Sciatic nerve (tissue), 2 donors: ENCODE data around the gene PSENEN. TPM values are rescaled to one million over a fixed set of nuclear protein-coding genes. Genes with fewer than 3 reads are reported as not detected.

Experiments used
- ATAC-seq: fragments of 200-7000 bp; cut with Tn5 transposase; one replicate; pipeline ENCODE4 v1.9.1; 2020; ENCODE audit warnings: mild to moderate bottlenecking, moderate library complexity
- DNase-seq: peaks from one replicate; pipeline ENCODE4 v3.0.0-alpha.2; 2020; ENCODE audit warnings: low spot score
- intact Hi-C: fragments of 100-400 bp; cut with DNase I; formaldehyde crosslinking; loops from one replicate; pipeline ENCODE4 v1.14.2; 2022
- total RNA-seq: library from RNA; stranded (reverse); fragmentation: NEBNext Ultra II Directional; extraction: Animal tissue kit (Norgen Biotek cat#: 25700); gene quantifications from one replicate; pipeline ENCODE4 v1.2.1, GENCODE V29; 2021
- donor health status: DM: no; HTN: no; CAD: no.
- donor health status: DM: no; HTN: no; CAD: no.

PSENEN gene, protein sequence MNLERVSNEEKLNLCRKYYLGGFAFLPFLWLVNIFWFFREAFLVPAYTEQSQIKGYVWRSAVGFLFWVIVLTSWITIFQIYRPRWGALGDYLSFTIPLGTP
- 45.6 TPM for total RNA-seq

DNA sequence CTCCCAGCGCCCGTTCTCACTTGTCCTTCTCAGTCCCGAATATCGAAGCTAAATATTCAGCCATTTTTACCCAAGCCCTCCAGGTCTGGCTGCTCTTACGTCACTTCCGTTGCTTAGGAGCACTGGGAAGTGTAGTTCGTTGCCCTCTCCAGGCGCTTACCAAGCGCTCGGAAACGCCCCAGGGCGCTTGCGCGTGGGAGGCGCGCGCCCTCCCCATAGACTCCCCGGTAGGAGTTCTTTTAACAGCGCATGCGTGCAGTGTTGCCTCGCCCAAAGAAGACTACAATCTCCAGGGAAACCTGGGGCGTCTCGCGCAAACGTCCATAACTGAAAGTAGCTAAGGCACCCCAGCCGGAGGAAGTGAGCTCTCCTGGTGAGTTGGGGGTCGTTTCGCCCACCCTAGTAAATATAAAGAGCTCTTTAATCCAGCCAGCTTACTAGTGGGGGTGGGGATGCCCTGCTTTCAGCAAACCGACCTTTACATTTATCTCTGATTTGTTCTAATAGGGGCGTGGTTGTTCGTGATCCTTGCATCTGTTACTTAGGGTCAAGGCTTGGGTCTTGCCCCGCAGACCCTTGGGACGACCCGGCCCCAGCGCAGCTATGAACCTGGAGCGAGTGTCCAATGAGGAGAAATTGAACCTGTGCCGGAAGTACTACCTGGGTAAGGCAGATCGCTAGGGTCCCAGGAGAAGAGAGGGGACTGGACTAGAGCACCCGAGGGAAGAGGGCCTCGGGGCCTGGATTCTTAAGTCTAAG is at the start of gene PSENEN, which contains the start of gene U2AF1L4:
Gene PSENEN, plus strand, starts transcription at position 324 of the 759 bp plus-strand sequence. Its CDS starts 280 bp downstream, at position 604.
Gene U2AF1L4, minus strand, starts transcription at position 91 of the 759 bp plus-strand sequence. Its CDS starts 27 bp downstream, at position 64.
- DNase-seq (peak; percentile 97), ATAC-seq (peak; percentile 89)
- intact Hi-C loops: no loop called here

DNA sequence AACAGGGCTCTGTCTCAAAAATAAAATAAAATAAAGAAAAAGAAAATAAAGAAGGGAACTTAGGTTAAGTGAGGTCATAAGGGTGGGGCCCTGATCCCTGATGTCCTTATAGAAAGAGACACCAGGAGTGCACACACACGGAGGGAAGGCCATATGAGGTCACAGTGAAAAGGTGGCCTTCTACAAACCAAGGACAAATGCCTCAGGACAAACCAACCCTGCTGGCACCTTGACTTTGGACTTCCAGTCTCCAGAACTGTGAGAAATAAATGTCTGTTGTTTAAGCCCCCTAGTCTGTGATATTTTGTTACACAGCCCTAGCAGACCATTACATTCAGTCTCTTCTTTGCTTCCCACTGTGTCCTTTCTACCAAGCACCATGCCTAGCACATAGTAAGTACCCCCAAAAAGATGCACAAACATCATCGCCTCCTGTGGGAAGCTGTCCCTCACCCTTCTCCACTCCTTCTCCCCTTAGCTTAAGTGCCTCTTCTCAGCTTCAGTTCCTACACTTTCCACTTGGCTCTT is 49.5 kb upstream of the PSENEN start:
- ATAC-seq (no peak), DNase-seq (no peak)
- intact Hi-C loops: no loop called here

DNA sequence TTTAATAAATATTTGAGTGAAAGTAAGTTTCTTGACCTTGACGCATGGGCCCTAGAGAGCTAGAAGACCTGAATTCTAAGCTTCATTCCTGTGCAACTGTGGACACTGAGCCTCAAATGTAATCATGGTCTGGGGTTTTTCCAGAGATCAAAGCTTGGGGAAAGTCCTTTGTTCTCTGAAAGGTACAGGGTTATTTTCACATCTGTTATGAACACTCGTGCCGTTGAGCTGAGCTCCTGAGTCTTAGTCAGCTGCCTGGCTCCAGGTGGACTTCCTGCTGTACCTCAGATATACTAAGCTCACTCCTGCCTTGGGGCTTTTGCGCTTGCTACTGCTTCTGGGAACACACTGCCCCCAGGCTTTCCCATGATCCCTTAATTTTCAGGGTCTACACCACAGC is 48.6 kb upstream of the PSENEN start:
- DNase-seq (no peak), ATAC-seq (no peak)
- intact Hi-C loops: no loop called here

DNA sequence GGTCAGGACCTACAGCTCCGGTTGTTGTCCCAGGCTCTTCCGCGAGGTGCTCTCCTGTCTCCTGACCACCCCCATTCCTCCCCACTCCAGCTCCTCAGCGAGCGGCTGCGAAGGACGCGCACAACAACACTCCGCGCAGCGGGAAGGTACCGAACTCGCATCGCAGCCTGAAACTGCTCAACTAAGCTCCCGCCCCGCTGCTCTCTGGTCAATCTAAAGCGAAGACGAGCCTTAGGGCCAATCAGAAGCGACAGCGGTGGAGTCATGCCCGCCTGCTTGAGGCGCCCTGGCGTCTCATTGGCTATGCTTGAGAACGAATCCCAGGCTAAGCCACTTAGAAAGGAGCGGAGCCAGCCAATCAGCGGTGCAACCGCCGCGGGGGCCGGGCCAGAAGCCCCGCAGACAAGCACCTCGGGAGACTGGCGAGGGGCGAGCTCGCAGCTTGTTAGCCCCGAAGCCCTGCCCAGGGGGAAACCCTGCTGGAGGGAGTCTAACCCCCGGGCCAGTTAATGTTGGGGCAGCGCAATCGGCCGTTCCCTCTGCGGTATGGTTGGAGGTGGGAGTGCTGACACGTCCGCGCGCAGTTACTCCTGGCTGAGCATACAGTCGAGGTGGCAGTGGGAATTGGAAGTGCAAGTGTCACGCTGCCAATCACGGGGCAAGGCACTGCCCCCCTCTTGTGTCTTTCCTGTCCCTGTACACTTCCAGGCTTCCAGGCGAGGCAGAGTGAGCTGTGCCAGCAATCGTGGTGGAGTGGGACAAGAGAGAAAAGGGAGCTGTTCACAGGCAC is 43.0 kb upstream of the PSENEN start:
- intact Hi-C loops: no loop called here
- ATAC-seq: peak; percentile 100
- peak; percentile 95 for DNase-seq

DNA sequence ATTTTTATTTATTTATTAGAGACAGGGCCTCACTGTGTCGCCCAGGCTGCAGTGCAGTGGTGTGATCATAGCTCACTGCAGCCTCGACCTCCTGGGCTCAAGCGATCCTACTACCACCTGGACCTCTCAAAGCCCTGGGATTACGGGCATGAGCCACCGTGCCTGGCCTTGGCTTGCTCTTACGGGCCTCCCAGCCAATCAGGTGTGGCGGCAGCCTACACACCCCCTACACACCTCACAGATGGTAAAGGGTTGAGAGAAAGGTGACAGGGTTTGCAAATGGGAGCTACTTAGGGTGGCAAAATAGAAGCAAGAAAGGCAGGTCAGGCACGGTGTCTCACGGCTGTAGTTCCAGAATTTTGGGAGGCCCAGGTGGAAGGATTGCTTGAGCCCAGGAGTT is 42.1 kb upstream of the PSENEN start:
- intact Hi-C loops: no loop called here

DNA sequence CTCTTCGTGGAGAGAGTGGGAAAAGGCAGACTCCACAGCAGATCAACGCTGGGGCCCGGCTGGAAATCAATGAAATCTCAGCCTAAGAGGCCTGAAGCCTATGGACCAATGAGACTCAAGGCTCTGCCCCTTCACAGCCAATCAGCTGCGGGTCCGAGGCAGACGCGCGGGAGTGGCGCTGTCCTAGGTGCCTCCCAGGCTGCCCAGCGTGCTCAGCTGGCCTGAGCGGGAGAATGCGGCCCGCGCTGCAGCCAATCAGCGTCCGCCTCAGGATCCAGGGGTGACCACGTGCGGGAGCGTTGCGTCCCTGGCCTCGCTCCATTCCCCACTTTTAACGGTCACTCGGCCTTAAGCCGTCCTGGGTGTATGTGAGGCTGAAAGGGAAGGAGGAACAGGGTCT is 41.2 kb upstream of the PSENEN start, which contains the start of gene ZBTB32:
Gene ZBTB32, plus strand, starts transcription at position 341 of the 400 bp plus-strand sequence. CDS start 10,069 bp downstream, outside the sequence.
- ATAC-seq (no peak), DNase-seq (no peak)
- intact Hi-C loops: no loop called here

More for the DNA sequence above, 42.1 kb upstream of the PSENEN start:
- ATAC-seq (no peak), DNase-seq (no peak)

DNA sequence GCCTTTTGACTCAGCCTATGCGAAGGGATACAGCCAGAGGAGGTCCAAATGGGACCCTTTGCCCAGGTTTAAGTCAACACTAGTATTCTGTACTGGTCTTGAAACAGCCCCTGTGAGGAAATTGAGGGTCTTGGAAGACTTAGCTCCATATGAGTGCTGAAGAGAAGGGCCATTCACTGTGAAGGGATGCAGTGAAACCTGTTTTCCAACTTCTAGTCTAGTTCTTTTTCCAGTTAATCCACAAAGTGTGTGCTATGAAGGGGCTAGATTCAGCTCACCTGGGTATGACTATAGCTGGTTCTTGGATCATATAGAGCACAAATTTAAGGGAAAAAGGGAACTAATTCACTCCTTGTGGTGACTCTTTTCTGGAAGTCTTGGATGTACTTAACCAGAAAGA is 37.1 kb upstream of the PSENEN start:
- no peak for DNase-seq
- ATAC-seq: no peak
- intact Hi-C loops: no loop called here

DNA sequence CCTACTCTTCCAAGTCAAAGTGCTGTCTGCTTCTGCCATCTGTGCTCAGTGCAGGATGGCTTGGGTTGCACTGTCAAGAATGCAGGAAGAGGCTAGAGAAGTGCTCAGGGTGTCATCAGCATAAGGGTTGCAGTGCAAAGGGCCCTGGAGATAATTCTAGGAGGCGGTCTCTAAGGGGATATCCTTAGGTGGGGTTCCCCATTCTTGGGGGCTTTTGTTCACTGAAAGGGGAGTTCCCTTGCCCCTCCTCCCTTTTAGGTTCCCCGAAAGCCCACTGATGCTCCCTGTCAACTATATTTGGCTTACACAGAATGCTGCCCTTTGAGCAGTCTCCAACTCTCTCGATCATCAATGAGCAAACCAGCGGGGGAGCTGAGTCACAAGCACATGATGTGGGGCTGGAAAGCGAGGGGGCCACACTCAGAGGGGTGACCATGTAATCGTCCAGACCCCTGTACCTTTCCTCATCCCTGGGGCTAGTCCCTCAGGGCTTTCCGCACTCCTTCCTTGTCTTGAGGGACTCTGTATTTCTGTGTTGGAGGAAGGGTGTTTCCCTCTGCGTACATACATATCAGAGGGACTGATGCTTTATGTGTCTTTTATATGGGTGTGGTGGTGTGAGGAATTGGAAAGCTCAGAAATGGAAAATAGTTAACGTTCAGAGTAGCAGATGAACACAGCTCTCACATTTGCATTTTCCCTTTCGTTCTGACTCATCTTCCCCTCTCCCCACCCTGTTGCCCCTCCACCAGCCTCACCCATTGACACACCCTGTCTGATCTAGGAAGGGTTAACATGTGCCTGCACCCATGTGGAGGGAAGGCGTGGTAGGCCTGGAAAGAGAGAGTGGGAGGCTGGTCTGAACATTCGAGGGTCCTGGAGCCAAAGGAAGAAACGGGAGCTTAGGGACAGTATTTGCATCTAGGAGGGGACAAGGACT is 34.4 kb upstream of the PSENEN start:
- ATAC-seq (no peak), DNase-seq (no peak)
- intact Hi-C loops: loop anchor here (10.0 kb wide), 1 partner anchor 566 kb away; the partner anchor contains the start of gene FXYD7

DNA sequence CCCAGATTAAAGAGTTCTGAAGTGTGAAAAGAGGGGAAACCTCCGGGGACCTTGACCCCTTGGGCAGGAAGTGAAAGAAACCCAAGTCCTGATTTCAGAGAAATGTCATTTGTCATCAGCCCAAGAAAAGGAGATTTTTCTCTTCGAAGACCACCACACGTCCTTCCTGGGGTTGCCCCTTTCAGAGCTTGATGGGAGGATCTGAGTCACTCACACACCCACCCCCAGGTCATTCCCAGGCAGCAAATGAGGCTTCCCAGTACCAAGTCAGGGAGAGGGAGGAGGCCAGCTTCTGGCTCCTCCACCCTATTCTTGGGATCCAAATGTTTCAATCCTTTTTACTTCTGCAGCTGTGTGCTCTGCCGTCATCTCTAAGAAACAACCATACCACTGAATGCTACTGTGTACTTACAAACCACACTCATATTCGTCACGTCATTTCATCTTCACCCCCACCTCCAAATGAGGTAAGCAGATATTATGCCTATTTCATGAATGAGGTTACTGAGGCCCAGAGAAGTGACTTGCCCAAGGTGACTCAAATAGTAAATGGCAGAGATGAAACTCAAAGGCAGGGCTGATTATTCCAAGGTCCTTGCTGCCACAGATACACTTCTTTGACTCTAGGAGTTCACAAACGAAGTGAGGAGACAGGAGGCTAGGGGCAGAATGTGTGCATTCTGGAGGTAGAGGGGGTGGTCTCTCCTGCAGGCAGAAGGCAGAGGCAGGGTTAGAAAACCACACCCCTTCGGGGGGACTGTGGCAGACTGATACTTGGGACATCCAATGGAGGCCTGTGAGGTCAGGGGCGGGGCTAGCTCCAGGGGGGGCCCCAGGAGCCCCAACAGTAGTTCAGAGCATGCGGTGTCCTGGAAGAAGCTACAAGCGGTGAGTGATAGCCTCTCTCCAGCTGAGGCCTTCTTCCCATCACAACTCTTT is 32.6 kb upstream of the PSENEN start:
- no peak for ATAC-seq
- intact Hi-C loops: loop anchor here (10.0 kb wide), 1 partner anchor 568 kb away; the partner anchor contains the start of gene FXYD7
- no peak for DNase-seq

DNA sequence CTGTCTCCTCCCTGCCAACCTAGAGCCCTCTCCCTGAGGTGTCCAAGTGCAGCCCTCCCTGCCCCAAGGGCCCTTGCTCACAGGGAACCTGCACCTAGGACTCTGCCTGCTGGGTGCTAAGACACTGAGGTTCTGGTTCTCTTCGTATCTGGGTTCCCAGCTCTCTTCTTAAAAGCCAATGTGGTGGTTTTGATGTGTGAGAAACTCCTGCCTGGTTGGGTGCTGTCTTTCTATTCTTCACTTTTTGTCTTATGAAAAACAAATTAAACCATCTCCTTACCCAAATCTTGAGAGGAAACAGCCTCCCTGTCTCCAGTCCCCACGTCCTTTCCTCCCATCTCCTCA is 32.0 kb upstream of the PSENEN start:
- intact Hi-C loops: loop anchor here (10.0 kb wide), 1 partner anchor 569 kb away; the partner anchor contains the start of gene FXYD7
- DNase-seq (no peak), ATAC-seq (no peak)

DNA sequence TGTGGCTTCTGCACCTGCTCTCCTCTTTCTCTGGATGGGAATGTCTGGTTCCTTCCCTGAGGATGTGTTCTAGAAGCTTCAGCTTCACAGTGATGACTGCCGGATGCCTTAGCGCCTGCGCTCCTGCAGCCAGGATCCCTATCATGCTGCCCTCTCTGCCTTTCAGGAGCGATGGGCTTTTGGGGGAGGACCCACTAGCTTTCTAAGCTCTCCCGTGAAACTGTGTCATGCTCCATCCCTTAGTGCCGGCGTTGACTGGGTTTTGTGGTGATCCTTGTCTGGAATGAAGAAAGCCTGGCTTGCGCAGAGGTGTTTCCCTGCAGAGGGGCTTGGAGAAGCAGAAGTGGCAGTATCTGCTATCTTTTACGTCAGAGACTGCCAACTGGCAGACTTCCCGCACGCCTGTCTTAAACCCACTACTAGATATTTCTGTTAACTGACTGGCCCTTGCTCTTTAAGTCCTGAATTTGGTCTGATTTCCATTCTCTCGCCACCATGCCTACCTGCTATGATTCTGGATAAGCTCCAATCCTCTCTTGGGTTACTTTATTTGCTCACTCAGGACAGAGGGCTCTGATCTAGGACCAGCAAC is 31.5 kb upstream of the PSENEN start:
- intact Hi-C loops: loop anchor here (10.0 kb wide), 1 partner anchor 569 kb away; the partner anchor contains the start of gene FXYD7

DNA sequence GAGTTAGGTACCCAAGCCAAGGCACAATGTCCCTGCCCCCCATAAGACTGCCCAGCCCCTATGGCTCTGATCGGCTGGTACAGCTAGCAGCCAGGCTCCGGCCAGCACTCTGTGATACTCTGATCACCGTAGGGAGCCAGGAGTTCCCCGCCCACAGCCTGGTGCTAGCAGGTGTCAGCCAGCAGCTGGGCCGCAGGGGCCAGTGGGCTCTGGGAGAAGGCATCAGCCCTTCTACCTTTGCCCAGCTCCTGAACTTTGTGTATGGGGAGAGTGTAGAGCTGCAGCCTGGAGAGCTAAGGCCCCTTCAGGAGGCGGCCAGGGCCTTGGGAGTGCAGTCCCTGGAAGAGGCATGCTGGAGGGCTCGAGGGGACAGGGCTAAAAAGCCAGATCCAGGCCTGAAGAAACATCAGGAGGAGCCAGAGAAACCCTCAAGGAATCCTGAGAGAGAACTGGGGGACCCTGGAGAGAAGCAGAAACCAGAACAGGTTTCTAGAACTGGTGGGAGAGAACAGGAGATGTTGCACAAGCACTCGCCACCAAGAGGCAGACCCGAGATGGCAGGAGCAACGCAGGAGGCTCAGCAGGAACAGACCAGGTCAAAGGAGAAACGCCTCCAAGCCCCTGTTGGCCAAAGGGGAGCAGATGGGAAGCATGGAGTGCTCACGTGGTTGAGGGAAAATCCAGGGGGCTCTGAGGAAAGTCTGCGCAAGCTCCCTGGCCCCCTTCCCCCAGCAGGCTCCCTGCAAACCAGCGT is 30.7 kb upstream of the PSENEN start:
- no peak for DNase-seq
- no peak for ATAC-seq
- intact Hi-C loops: loop anchor here (5.0 to 10.0 kb wide), 2 partner anchors 167 to 570 kb away; partner anchors contain the start of genes FXYD7 and TMEM147

More for the DNA sequence above, 31.5 kb upstream of the PSENEN start:
- DNase-seq (no peak), ATAC-seq (no peak)

DNA sequence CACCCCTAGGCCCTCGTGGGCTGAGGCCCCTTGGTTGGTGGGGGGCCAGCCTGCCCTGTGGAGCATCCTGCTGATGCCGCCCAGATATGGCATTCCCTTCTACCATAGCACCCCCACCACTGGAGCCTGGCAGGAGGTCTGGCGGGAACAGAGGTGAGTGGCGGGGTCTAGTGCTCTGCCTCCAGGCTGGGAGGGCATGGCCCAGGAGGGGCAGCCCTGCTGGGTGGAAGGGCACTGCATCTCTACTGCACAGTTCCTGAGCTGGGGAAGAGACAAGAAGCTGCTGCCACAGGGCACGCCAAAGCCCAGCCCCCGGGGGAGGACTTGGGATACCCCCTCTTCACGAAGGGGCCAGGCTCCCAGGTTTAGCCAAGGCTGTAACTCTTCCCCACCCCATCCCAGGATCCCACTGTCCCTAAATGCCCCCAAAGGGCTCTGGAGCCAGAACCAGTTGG is 30.1 kb upstream of the PSENEN start:
- DNase-seq (no peak), ATAC-seq (no peak)
- intact Hi-C loops: loop anchor here (5.0 to 10.0 kb wide), 2 partner anchors 168 to 571 kb away; partner anchors contain the start of genes FXYD7 and TMEM147

DNA sequence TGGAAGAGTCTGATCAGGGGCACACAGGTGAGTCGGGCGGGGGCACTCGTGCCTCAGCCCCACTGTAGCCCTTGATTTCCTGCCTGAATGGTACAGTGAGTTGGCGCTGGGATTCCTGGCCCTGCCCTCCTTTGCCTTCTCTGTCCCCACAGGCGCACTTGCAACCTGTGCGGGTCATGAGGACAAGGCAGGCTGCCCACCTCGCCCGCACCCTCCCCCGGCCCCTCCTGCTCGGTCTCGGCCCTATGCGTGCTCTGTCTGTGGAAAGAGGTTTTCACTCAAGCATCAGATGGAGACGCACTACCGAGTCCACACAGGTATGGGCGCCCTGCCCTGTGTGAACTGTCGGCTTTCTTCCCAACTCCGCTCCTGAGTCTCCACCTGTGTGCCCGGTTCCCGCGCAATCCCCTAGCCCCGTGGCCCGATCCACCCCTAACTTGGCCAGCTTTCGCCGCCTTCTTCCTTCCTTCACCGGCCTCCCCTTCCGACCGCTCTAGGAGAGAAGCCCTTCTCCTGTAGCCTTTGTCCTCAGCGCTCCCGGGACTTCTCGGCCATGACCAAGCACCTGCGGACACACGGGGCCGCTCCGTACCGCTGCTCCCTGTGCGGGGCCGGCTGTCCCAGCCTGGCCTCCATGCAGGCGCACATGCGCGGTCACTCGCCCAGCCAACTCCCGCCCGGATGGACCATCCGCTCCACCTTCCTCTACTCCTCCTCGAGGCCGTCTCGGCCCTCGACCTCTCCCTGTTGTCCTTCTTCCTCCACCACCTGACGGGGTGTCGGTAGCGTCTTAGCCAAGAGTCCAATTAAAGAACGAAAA is 29.3 kb upstream of the PSENEN start:
- ATAC-seq: peak; percentile 70
- intact Hi-C loops: loop anchor here (5.0 to 10.0 kb wide), 2 partner anchors 169 to 571 kb away; partner anchors contain the start of genes FXYD7 and TMEM147

More for the DNA sequence above, 29.3 kb upstream of the PSENEN start:
- peak; percentile 83 for DNase-seq
